Measurements from ENCODE around the gene ERBIN.
"Not testable (repeated sequence)": the region's sequence is repeated elsewhere in the genome, so short reads cannot be mapped to it uniquely, and the experiment has no call there.

Gene ERBIN

GRCh38 chr5:65969539-65970393, 43.4 kb downstream of the ERBIN start:
- DNase-seq = no peak

DNA sequence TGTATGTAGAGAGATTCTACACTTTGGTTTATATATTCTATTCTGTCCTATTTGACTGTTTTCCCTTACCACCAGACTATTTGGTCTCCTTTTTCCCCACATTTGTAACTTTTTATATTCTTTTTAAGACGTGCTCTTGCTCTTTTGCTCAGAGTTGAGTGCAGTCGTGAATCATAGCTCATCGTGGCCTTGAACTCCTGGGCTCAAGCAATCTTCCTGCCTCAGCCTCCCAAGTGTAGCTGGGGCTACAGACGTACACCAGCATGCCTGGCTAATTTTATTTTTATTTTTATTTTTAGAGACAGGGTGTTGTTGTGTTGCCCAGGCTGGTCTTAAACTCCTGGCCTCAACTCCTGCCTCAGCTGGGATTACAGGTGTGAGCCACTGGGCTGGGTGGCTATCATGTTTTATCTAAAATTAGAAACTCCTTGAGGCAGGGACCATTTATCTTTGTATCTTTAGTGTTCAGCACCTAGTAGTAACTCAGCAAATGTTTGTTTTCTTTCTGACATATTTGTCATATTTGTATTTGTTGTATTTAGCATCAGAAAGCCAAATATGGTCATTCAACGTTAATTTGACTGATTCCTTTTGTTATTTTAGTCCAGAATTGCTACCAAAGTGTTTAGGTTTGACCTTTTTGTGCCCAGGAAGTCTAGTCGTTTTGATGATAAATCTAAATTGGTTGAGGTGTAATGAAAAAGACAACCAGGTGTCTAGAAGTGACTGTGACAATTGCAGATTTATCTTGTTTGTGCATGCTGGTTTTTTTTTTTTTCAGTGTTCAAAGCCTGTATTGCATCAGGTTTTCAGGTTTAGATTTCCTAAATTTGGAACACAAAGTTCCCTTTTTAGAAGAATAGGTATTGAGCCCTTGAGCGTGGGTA, 44.3 kb downstream of the ERBIN start:
- no peak for DNase-seq

DNA sequence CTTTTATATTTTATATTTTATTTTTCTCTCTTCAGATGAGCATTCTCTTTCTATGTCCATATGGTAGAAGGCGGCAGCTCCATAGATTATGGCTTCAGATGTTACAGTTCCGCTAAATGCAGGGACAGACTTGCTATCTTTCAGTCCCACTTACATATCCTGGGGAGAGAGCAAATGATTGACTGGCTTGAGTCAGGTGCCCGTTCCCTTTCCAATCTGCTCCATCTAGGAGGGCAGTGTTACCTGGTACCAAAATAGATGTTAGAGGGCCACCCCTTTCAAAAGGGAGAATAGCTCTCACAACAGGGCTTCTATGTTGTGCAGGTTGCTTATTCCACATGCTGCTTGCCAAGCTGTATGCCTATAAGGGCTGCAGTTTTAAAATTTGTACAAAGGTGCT, 45.3 kb downstream of the ERBIN start:
- no peak for DNase-seq

DNA sequence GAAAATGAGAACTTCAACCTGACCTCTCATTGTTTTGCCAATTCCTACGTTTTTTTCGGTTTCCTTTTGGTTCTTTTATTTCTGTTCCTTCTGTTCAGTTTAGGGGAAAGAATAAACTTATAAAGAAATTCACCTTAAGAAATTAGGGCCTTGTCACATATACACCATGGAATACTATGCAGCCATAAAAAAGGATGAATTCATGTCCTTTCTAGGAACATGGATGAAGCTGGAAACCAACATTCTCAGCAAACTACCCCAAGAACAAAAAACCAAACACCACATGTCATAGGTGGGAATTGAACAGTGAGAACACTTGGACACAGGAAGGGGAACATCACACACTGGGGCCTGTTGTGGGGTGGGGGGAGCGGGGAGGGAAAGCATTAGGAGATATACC, 46.5 kb downstream of the ERBIN start:
- not testable (repeated sequence) for DNase-seq

GRCh38 chr5:65978251-65978650, 51.9 kb downstream of the ERBIN start:
- no peak for DNase-seq

DNA sequence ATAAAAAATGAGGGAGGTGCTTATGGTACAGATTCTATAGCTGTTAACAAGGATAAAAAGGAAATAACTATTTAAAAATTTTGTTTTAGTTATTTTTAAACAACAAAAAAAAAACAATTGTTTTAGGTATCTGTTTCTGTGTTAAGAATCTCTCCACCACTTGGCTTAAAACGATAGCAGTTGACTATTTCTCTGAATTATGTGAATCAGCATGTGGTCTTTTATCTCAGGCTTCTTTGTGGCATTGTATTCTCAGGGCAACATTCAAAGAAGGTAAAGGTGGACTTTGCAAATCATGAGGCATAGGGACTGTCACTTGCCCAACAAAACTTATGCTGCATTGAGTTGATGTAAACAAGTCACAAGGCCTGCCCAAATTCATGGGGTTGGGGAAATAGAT, 55.2 kb downstream of the ERBIN start:
- no peak for DNase-seq

DNA sequence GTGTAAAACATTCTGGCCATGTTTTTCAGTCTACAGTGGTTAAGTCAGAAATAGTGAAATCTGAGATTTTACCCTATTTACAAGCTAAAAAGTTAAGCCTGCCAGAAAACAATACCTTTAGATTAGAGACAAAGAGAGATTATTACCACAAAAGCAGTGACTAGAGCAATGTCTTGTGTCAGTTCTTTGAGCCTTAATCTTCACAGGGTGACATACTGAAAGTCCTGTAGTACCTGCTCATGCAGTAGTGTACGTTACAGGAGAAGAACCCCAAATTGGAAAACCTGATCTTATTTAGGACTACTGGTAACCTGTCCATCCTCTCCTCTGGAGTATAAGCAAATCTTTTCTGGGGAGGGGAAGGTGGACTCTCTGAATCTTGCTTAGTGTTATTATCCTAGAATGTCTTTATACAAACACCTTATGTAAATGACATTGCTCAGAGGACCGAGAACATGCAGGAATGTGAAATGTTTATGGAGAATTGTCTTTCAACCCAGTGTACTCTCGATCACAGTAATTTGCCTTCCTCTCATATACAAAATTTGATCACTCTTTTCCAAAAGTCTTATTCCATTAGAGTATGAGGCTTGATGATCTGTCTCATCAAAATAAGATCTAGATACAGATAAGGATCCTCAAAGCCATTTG, 55.7 kb downstream of the ERBIN start:
- no peak for DNase-seq

DNA sequence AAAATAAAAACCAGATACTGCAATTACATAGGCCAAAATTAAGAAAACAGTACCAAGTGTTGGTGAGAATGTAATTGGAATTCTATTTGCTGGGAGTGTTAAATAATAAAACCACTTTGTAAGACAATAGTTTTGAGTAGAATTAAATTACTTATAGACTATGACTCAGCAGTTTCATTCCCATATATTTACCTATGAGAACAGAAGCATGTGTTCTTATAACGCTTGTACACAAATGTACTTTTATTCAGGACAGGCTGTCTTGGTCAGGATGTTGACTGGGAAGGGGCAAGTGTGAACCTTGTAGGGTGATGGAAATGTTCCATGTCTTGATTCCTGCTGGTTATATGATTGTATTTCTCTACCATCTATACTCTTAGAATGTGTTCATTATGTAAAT, 56.3 kb downstream of the ERBIN start:
- no peak for DNase-seq

DNA sequence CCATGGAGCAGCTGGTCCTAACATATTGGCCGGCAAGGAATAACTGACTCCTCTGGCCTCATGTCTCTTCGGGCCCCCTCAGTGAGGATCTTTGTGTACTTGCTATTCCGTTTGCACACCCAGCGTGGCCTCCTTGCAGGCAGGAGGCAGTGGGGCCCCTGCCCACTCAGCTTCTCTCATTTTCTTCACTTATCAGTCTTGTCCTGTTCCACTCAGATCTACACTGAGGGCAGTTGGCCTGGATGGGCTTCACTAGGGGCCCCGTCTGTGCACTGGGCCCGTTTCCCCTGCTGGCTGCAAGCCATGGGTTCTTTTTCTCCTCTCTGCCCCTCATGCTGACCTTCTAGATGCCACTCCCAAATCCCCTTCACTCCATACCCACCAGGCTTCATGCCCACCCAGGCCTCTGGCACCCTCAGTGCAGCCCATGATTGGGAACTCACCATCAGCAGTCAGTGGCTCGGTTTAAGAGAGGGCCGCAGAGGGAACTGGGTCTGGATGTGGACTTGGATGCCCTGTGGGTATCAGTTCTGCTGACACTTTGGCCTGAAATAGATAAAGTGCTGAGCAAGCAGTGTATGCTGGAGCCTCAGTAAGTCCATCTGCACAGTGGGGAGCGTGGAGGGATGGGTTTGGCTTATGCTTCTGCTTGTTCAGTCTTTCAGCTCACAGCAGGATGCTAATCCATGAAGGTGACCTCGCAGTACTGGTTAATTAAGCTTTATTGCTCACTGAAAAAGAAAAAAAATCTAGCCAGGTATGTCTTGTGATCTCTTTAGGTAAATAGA, 57.9 kb downstream of the ERBIN start:
- DNase-seq = no peak

GRCh38 chr5:65986050-65986451, 59.7 kb downstream of the ERBIN start:
- no peak for DNase-seq

GRCh38 chr5:65986796-65987195, 60.4 kb downstream of the ERBIN start:
- DNase-seq = no peak

- no peak for DNase-seq
These were observed 61.6 kb downstream of the ERBIN start for GRCh38 chr5:65987982-65988381.

DNA sequence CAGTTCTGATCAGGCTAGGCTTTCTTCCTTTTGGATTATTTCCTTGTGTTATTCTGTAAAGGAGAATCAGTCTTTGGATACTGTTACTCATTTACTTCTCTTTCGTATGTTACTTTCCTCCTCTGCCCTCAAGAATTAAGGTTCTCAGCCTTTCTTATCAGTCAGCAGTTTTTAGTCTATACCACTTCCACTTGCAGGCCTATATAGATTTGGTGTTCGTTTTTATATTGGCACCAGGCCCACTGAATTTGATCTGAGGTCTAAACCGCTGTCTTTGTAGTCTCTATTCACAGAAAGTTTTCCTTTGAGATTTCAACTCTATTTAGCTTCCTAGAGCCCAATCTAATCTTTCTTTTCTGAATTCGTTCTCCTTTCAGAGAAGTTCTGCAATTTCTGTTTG, 62.8 kb downstream of the ERBIN start:
- no peak for DNase-seq

- no peak for DNase-seq
These were observed 66.3 kb downstream of the ERBIN start for GRCh38 chr5:65992630-65993029.

DNA sequence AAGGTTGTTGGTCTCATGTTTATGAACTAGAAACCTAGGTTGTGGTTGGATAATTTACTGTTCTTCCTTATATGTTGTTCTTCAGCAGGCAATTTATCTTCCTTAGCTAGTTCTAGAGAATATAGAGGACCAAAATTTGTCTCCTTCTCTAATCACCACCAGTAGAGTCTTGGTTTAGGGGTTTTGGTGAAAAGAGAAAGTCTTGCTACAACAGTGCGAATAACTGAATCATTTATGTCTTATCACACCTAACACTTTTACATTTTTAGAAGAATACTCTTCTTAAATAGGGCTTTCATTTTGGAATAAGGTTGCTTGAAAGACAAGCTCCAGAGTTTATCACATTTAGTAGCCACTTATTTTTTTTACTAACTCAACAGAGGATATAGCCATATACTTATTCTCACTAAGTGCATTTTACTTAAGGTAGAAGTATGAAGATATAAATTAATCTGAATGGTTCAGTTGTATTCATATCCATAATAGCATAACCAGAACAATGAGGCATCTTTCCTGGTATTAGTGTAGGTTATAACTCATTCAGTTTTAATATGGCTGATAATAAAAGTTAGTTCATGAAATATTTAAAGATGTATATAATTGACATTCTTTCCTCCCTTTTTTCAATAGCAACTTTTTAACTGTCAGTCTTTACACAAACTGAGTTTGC, 67.9 kb downstream of the ERBIN start:
- DNase-seq = no peak

DNA sequence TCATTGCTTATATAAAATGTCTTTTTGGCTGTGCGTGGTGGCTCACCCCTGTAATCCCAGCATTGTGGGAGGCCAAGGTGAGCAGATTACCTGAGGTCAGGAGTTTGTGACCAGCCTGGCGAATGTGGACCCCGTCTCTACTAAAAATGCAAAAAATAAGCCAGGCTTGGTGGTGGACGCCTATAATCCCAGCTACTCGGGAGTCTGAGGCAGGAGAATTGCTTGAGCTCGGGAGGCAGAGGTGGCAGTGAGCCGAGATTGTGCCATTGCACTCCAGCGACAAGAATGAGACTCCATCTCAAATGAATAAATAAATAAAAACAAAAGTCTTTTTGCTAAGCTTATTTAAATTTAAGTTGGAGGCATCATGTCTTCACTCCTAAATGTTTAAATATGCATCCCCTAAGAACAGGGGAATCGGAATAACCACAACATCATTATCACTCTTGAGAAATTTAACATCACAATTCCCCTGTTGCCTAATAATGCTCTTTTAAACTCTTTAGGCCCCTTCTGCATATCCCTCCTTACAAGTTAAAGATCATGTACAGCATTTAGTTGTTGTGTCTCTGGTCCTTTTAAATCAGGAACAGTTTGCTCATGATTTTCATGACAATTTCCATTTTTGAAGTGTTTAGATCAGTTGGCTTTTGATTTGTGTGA, 72.8 kb downstream of the ERBIN start:
- DNase-seq = no peak

- no peak for DNase-seq
These were observed 75.6 kb downstream of the ERBIN start for GRCh38 chr5:66001952-66002351.

DNA sequence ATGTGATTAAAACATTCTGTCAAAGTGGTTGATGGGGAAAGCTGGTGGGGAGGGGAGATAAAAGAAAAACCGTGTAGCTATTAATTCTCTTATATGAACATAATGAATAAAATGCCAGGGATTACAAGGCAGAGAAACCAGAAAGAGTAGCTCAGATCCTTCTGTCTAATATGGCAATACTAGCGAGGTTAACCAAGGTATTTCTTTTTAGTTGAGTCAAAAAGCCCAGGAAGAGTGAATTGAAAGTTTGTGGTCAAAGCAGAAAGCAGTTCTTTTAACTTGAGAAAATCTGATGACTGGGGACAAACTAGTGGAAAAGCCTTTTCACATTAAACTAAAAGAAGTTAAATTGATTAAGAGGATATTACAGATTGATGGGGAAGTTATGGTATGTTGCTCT, 76.0 kb downstream of the ERBIN start:
- DNase-seq = no peak

GRCh38 chr5:66004216-66004615, 77.8 kb downstream of the ERBIN start:
- DNase-seq = no peak

DNA sequence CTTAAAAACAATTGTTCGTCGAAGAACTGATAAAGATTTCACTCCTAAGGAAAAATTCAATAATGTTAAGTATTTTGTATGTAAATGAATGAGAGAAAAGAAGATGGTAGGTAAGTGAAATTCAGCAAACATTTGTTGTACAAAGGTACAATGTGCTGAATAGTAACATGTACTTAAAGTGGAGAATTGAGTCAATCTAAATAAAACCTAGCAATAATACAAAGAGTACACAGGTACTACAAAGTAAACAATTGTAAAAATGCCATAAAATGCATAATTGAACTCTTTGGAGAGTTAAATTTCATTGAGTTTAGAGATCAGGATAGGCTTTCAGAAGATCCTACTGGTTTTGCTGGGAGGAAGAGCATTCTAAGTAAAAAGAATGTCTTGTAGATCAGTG, 82.9 kb downstream of the ERBIN start:
- no peak for DNase-seq

GRCh38 chr5:66010476-66010875, 84.1 kb downstream of the ERBIN start:
- no peak for DNase-seq

DNA sequence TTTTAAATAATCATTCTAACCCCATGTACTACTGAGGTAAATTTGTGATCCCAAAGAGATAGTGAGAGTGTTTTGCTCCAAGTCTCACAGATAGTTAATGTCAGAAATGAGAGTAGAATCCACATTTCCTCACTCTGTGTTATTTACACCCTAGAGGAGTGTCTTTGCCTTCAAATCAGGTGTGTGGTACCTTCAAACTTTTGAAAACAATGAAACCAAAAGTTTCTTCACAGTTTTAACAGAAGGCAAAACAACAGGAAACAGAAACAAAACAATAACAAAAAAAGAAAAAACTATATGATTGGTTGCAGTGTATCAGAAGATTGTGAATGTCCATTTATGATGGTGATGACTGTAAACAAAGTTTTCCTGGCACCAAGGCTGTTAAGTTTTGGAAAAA, 85.9 kb downstream of the ERBIN start:
- no peak for DNase-seq
